HUDEP-2 (cell line): Measurements from ENCODE around the gene LRRTM4.
A peak's percentile ranks its signal among the peaks of the same experiment; 100 is the strongest.
"Not testable (repeated sequence)": the region's sequence is repeated elsewhere in the genome, so short reads cannot be mapped to it uniquely, and the experiment has no call there.

Experiments
- DNase-seq, 76 experiments: peaks; one replicate each; lab custom pipeline; 2025; ENCODE audit not compliant: unreplicated experiment in 76 of 76; lab: John Stamatoyannopoulos, UW

The LRRTM4 gene

DNA sequence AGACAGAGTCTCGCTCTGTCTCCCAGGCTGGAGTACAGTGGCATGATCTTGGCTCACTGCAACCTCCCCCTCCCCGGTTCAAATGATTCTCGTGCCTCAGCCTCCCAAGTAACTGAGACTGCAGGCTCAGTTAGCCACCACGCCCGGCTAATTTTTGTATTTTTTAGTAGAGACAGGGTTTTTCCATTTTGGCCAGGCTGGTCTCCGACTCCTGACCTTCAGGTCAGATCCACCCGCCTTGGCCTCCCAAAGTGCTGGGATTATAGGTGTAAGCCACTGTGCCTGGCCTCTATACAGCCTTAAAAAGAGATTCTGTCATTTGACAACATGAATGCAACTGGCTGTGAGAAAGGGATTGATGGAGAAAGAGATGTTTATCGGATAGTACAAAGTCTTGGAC is 426.7 kb downstream of the LRRTM4 start:
- not testable (repeated sequence) for DNase-seq

DNA sequence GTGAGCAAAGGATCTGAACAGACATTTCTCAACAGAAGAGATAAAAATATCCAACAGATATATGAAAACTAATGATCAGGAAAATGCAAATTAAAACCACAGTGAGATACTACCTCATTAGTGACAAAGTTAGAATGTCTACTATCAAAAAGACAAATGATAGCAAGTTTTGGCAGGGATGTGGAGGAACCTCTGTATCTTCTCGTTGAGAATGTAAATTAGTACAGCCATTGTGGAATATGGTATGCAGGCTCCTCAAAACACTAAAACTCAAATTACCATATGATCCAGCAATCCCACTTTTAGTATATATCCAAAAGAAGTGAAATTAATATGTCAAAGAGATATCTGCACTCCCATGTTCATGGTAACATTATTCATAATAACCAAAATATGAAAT is 427.1 kb downstream of the LRRTM4 start:
- DNase-seq: no peak

GRCh38 chr2:77088424-77088823 is 433.8 kb downstream of the LRRTM4 start:
- DNase-seq: not testable (repeated sequence)

GRCh38 chr2:77087987-77088414 is 434.2 kb downstream of the LRRTM4 start:
- DNase-seq: no peak

- DNase-seq: no peak
Observed at GRCh38 chr2:77086478-77086877, 435.7 kb downstream of the LRRTM4 start.

DNA sequence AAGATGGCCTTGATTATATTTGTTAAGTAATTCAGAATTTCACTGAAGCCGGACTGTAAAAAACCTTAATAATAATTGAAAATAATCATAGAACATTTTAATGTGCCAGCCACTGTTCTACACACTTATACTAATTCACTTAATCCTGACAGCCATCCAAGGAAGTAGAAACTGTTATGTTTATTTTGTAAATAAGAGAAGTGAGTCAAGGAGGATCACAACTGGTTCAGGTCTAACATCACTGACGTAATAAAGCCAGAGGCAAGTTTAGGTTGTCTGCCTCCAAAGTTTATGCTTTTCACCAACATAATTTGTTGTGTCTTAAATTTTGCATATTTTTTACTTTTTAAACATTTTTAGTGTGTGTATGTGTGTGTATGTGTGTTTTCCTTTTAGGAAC is 436.1 kb downstream of the LRRTM4 start:
- no peak for DNase-seq

- DNase-seq: peak in 1 of 76 experiments; percentile 0
Observed at GRCh38 chr2:77085561-77085960, 436.6 kb downstream of the LRRTM4 start.

- no peak for DNase-seq
Observed at GRCh38 chr2:77081597-77081996, 440.6 kb downstream of the LRRTM4 start.

DNA sequence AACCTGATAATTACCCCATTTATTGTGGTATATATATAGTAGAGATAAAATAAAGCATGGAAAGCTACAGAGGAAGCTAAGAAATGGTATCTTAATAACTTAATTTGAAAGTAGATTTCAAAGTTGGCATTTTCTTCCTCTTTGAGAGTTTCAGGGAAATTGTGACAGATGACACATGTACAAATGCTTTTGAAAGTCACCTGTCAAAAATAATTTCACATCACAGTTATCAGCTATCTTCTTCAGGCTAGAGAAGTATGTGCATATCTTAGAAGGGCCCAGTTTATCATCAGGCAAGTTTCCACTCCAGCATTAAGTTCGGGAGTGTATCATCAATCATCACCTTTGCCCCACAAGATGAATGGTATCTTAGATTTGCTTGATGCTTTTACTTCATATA is 457.9 kb downstream of the LRRTM4 start:
- DNase-seq: no peak

DNA sequence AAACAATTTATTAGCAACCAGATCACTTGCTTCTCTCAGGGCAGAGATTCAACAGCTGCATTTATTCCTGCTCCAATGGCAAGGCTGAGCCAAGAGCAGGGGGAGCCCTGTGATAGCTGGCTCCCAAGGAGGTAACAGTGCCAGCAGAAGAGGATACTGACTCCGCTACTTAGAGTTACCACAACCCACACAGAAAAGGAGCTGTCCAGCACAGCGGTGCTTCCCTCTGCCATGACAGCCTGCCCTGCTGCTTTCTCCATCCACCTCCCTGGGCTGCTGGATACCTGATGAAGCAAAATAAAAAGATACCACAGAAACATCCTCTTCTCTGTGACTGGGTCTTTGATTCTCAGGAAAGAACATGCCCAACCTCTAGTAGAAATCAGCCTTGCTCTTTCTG is 467.2 kb downstream of the LRRTM4 start:
- DNase-seq: no peak

DNA sequence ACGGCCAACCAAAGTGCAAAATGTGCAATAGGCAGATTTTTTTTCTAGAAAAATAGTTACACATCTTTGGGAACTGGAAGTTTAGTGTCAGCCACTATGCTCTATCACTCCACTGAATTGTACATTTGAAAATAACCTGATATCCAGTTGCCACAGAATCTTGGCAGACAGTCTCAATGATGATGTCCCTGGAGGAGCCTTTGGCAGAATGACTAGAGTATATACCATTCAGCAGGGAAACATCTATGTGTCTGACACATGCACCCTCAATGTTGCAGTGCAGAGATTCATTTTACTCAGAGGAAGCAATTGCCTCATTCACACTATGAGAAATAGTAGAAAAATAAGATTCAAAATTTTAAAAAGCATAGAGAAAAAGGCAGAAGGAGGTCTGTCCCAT is 475.8 kb downstream of the LRRTM4 start:
- no peak for DNase-seq

DNA sequence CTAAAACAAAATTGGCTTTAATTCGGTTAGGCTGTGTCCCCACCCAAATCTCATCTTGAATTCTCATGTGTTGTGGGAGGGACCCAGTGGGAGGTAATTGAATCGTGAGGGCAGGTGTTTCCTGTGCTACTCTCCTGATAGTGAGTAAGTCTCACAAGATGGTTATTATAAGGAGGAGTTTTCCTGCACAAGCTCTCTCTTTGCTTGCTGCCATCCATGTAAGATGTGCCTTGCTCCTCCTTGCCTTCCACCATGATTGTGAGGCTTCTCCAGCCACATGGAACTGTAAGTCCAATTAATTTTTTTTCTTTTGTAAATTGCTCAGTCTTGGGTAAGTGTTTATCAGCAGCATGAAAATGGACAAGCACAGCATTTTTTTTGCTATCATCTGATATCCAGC is 476.7 kb downstream of the LRRTM4 start:
- DNase-seq: not testable (repeated sequence)

- no peak for DNase-seq
Observed at GRCh38 chr2:77034445-77034844, 487.7 kb downstream of the LRRTM4 start.

DNA sequence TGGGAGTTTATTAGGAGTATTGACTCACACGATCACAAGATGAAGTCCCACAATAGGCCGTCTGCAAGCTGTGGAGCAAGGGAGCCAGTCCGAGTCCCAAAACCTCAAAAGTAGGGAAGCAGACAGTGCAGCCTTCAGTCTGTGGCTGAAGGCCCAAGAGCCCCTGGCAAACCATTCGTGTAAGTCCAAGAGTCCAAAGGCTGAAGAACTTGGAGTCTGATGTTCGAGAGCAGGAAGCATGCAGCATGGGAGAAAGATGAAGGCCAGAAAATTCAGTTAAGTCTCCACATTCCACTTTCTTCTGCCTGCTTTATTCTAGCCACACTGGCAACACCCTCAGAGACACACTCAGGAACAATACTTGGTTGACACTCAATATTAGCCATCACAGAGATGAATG is 492.9 kb downstream of the LRRTM4 start:
- DNase-seq: not testable (repeated sequence)

DNA sequence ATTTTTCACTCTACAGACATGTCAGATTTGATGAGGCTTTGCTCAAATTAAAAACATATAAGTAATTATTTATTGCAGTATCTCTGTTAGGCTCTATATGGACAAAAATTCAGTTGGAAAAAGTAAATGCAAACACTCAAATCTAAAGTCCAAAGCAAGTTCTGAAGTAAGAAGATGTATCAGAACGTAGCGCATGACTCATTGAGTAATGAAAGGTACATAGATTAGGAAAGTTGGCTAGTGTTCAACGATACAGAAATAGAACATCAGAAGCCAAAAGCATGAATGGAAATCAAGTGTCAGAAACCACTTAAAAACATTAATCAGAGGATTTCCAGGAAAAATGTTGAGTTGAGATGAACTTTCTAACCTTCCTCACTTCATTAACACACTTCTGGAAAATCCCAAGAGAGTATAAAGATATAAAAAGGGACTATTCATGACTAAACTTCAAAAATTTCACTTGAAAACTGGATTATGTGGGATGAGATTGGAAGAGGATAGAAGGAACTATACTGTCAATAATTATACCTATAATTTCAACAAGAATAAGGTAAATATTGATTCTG is 494.1 kb downstream of the LRRTM4 start:
- no peak for DNase-seq

GRCh38 chr2:77025714-77026113 is 496.5 kb downstream of the LRRTM4 start:
- no peak for DNase-seq

DNA sequence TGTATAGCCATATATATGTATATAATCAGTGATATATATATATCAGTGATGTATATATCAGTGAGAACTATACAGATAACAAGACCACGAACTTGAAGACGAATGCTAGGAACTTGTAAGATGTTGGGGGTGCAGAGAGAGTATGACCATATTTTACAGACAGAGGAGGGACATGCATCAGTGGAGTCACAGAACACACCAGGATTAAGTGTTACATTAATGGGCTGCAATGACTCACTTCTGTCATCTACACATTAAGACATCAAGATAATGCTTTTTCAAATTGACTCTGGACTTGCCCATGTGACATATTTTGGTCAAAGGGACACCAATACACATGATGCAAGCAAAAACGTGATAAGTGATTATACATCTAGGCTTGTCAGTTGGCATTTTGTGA is 501.0 kb downstream of the LRRTM4 start:
- no peak for DNase-seq

- no peak for DNase-seq
Observed at GRCh38 chr2:77018219-77018618, 504.0 kb downstream of the LRRTM4 start.

GRCh38 chr2:77017355-77017745 is 504.8 kb downstream of the LRRTM4 start:
- DNase-seq: no peak

DNA sequence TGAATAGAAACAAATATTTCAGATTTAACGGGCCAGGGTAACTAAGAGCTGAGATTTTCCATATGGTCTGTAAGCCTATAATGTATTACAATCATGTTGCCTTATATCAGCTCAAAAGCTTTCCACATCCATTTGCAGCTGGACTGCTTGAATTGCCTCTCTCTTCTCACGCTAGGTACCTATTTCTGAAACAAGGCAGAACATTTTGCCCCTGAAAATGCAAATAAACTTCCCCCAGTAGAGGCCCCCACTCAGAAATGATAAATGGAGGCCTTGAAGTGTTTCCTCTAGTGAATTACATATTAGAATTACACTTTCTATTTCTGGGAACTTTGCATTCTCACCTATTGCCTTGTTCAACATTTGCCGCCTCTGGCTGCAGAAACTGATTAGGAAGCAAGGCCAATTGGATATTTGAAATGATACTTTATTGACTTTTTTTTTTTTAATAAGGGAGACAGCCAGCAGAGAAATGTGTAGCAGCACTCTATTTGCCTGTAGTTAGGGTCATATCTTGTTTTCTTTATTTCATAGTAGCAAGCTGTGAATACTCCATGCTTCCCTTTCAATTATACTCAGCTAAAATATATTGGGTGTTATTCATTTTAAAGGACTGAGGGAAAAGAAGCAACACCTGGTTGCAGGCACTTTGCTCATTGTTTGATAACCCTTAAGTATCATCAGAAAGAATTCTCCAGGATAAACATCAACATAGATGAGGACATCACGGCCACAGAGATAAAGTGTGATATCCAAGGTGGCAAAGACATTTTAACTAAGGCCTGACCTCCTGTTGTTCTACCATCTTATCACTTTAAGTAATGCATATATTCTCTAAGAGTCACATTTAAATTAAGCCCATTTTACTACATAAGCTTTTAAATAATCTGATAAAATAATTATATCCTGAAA is 505.5 kb downstream of the LRRTM4 start:
- DNase-seq: no peak

DNA sequence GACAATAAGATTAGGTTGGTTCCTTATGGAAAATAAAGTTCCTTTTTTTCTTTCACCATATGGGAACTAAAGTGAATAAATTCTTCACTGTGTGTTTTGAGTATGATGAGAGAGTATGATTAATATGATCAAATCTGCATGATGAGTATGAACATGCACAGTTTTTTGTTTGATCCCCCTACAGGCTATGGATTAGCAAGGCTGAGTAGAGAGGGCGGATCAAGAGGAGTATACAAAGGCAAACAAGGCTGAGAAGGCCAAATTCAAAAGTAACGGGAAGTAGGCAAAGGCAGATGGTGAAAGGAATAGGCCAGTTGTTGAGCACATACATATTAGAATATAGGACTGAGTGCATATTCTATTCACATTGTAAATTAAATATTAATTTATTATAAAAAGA is 508.2 kb downstream of the LRRTM4 start:
- no peak for DNase-seq

GRCh38 chr2:77013457-77013856 is 508.7 kb downstream of the LRRTM4 start:
- DNase-seq: no peak
